ENCODE data around the gene PAX2. TPM values are rescaled to one million over a fixed set of nuclear protein-coding genes. Genes with fewer than 3 reads are reported as not detected.

Gene PAX2
- total RNA-seq, 2 donors from 2014 or later = 0.93 to 0.99 TPM

- H3K36me3 Mint-ChIP-seq (ENCODE audit: low read depth) = no peaks in the 10 kb centered on the region
- no peaks in the 10 kb centered on the region for H3K9me3 Mint-ChIP-seq
- Histone ChIP-seq H3K36me3 (ENCODE audit: control insufficient read depth, insufficient read depth, low read length) (no peaks in the 10 kb centered on the region), H3K27ac (ENCODE audit: low read depth, low read length) (no peak overlapping the region), H3K9me3 (ENCODE audit: control insufficient read depth, low read length) (no peaks in the 10 kb centered on the region), H3K27me3 (ENCODE audit: control insufficient read depth, insufficient read depth, low read length, poor library complexity, severe bottlenecking) (peaks cover 78% of the 10 kb centered on the region), H3K9ac (ENCODE audit: extremely low read depth, low read length, poor library complexity, severe bottlenecking) (no peak overlapping the region), H3K4me3 (ENCODE audit: low read length) (no peak overlapping the region), H3K4me1 (ENCODE audit: control insufficient read depth, insufficient read depth, low read length) (peaks cover 20% of the 10 kb centered on the region)
- H3K4me1 Mint-ChIP-seq = peaks cover 32% of the 10 kb centered on the region
- no peak overlapping the region for H3K4me3 Mint-ChIP-seq
- 93 to 94% methylated on average over 3 to 5 of the region's 5 CpGs for WGBS, 2 experiments (ENCODE audit: insufficient coverage in 1 of 2, insufficient read length in 1 of 2)
- TF ChIP-seq CTCF (conservative IDR thresholded peaks at IDR 0.05) = no peak
- no peak for DNase-seq
- H3K27me3 Mint-ChIP-seq (ENCODE audit: insufficient read depth) = peaks cover 89% of the 10 kb centered on the region
- H3K27ac Mint-ChIP-seq = no peak overlapping the region
These were observed 17.8 kb downstream of the PAX2 start for GRCh38 chr10:100763043-100763747.

DNA sequence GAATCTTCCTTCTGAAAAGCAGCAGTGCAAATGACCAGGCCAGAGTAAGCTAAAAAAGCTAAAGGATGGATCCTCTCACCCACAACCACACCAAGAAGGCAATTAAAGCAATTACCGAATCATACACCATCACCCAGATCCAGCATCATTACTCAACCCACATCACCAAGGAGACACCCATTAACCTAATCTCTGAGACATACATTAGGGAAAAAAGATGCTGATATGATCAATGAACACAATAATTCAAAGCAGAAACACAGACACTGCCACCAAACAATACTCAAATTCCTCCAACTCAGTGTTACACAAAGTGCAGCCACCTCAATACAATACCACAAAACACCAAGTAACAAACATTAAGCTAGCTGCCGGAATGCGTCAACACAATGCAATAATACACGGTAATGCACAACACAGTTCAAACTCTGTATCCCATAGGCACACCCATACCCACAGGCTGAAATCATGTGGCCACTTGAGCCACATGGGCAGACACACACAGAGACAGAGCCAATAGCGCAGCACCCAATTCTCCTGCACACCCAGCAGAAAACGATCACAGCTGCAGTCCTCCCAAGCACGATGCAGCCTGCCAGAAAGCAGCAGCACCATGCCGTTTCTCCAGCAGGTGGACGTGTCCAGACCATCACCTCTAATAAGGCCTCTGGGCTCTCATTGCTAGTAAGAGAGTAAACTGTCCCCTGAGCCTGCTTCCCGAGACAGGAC, 21.5 kb downstream of the PAX2 start:
- H3K27ac ChIP-seq (ENCODE audit: low read depth, low read length) = no peak overlapping the region
- TF ChIP-seq CTCF (conservative IDR thresholded peaks at IDR 0.05) = peak; percentile 71
- no peaks in the 10 kb centered on the region for H3K36me3 ChIP-seq (ENCODE audit: control insufficient read depth, insufficient read depth, low read length)
- no peak overlapping the region for H3K27ac Mint-ChIP-seq
- no peak overlapping the region for H3K4me3 ChIP-seq (ENCODE audit: low read length)
- peaks cover 67% of the 10 kb centered on the region for H3K27me3 Mint-ChIP-seq (ENCODE audit: insufficient read depth)
- no peaks in the 10 kb centered on the region for H3K4me1 ChIP-seq (ENCODE audit: control insufficient read depth, insufficient read depth, low read length)
- no peaks in the 10 kb centered on the region for H3K9me3 ChIP-seq (ENCODE audit: control insufficient read depth, low read length)
- peaks cover 59% of the 10 kb centered on the region for H3K27me3 ChIP-seq (ENCODE audit: control insufficient read depth, insufficient read depth, low read length, poor library complexity, severe bottlenecking)
- WGBS, 2 experiments (ENCODE audit: insufficient coverage in 1 of 2, insufficient read length in 1 of 2) = 58 to 81% methylated on average over 6 to 10 of the region's 10 CpGs
- H3K36me3 Mint-ChIP-seq (ENCODE audit: low read depth) = no peaks in the 10 kb centered on the region
- no peak overlapping the region for H3K9ac ChIP-seq (ENCODE audit: extremely low read depth, low read length, poor library complexity, severe bottlenecking)
- peaks cover 2% of the 10 kb centered on the region for H3K4me1 Mint-ChIP-seq
- peak; percentile 68 for DNase-seq
- no peaks in the 10 kb centered on the region for H3K9me3 Mint-ChIP-seq
- H3K4me3 Mint-ChIP-seq = no peak overlapping the region

- H3K27ac ChIP-seq (ENCODE audit: low read depth, low read length) = no peak overlapping the region
- 87 to 90% methylated on average over 4 to 5 of the region's 5 CpGs for WGBS, 2 experiments (ENCODE audit: insufficient coverage in 1 of 2, insufficient read length in 1 of 2)
- Mint-ChIP-seq H3K27ac (no peak overlapping the region), H3K27me3 (ENCODE audit: insufficient read depth) (peaks cover 62% of the 10 kb centered on the region), H3K36me3 (ENCODE audit: low read depth) (no peaks in the 10 kb centered on the region), H3K4me1 (peaks cover 2% of the 10 kb centered on the region), H3K9me3 (no peaks in the 10 kb centered on the region), H3K4me3 (no peak overlapping the region)
- H3K4me1 ChIP-seq (ENCODE audit: control insufficient read depth, insufficient read depth, low read length) = no peaks in the 10 kb centered on the region
- H3K9ac ChIP-seq (ENCODE audit: extremely low read depth, low read length, poor library complexity, severe bottlenecking) = no peak overlapping the region
- peaks cover 55% of the 10 kb centered on the region for H3K27me3 ChIP-seq (ENCODE audit: control insufficient read depth, insufficient read depth, low read length, poor library complexity, severe bottlenecking)
- TF ChIP-seq CTCF (conservative IDR thresholded peaks at IDR 0.05) = peak; percentile 11
- no peaks in the 10 kb centered on the region for H3K36me3 ChIP-seq (ENCODE audit: control insufficient read depth, insufficient read depth, low read length)
- H3K9me3 ChIP-seq (ENCODE audit: control insufficient read depth, low read length) = no peaks in the 10 kb centered on the region
- DNase-seq = no peak
- no peak overlapping the region for H3K4me3 ChIP-seq (ENCODE audit: low read length)
These were observed 22.0 kb downstream of the PAX2 start for GRCh38 chr10:100767422-100767775.

Data from endodermal cell (in vitro differentiated cells).